ENCODE measurements around the gene SUCO. TPM values are rescaled to one million over a fixed set of nuclear protein-coding genes. Genes with fewer than 3 reads are reported as not detected.

The SUCO gene
- total RNA-seq, 1 donor from 2014 or later: 63.7 TPM

DNA sequence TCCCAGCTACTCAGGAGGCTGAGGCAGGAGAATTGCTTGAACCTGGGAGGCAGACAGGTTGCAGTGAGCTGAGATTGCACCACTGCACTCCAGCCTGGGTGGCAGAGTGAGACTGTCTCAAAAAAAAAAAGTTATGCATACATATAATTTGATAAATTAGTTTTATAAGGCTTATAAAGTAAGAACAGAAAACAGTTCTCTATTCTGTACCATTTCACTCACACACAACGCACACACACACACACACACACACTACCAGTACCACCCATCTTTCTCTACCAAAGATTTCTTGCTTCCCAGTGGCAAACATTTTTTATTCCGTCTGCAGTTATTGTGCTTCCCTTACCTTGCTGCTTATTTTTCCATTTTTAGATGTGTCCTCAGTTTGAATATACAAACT is 79.5 kb downstream of the SUCO start:
- H3K27ac ChIP-seq (ENCODE audit: low read depth, low read length): no peak overlapping the region
- peaks cover 23% of the 10 kb centered on the region for H3K9me3 Mint-ChIP-seq (ENCODE audit: unreplicated experiment)
- H3K27me3 Mint-ChIP-seq (ENCODE audit: low read depth, unreplicated experiment): no peaks in the 10 kb centered on the region
- no peaks in the 10 kb centered on the region for H3K27me3 ChIP-seq (ENCODE audit: insufficient read depth, low read length)
- peaks cover 8% of the 10 kb centered on the region for H3K4me1 Mint-ChIP-seq (ENCODE audit: low read depth, unreplicated experiment)
- no peak overlapping the region for H3K9ac ChIP-seq (ENCODE audit: low read length)
- no peak overlapping the region for H3K4me3 ChIP-seq (ENCODE audit: insufficient read depth, low read depth, low read length)
- H3K4me1 ChIP-seq (ENCODE audit: insufficient read depth, low read length): no peaks in the 10 kb centered on the region
- no peaks in the 10 kb centered on the region for H3K36me3 ChIP-seq (ENCODE audit: insufficient read depth, low read length)
- H3K9me3 ChIP-seq (ENCODE audit: insufficient read depth, low read depth, low read length): no peaks in the 10 kb centered on the region
- no peaks in the 10 kb centered on the region for H3K79me2 ChIP-seq (ENCODE audit: insufficient read depth, low read length)
- FAIRE-seq (no peak), DNase-seq (ENCODE audit: low read depth) (no peak)
- no peak overlapping the region for H3K27ac Mint-ChIP-seq (ENCODE audit: unreplicated experiment)
- no peaks in the 10 kb centered on the region for H4K20me1 ChIP-seq (ENCODE audit: insufficient read depth, low read length)
- H2AFZ ChIP-seq (ENCODE audit: low read depth, low read length): no peak overlapping the region
- H3K36me3 Mint-ChIP-seq (ENCODE audit: low read depth, unreplicated experiment): peaks cover 7% of the 10 kb centered on the region
- no peak for TF ChIP-seq EZH2 (IDR thresholded peaks at IDR 0.05; ENCODE audit: insufficient read depth, low read length)
- TF ChIP-seq, protein P1, sequence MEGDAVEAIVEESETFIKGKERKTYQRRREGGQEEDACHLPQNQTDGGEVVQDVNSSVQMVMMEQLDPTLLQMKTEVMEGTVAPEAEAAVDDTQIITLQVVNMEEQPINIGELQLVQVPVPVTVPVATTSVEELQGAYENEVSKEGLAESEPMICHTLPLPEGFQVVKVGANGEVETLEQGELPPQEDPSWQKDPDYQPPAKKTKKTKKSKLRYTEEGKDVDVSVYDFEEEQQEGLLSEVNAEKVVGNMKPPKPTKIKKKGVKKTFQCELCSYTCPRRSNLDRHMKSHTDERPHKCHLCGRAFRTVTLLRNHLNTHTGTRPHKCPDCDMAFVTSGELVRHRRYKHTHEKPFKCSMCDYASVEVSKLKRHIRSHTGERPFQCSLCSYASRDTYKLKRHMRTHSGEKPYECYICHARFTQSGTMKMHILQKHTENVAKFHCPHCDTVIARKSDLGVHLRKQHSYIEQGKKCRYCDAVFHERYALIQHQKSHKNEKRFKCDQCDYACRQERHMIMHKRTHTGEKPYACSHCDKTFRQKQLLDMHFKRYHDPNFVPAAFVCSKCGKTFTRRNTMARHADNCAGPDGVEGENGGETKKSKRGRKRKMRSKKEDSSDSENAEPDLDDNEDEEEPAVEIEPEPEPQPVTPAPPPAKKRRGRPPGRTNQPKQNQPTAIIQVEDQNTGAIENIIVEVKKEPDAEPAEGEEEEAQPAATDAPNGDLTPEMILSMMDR (IDR thresholded peaks at IDR 0.05; ENCODE audit: insufficient read depth, low read depth, low read length): no peak
- no peak overlapping the region for H3K4me3 Mint-ChIP-seq (ENCODE audit: unreplicated experiment)
- no peak overlapping the region for H3K4me2 ChIP-seq (ENCODE audit: low read length)

DNA sequence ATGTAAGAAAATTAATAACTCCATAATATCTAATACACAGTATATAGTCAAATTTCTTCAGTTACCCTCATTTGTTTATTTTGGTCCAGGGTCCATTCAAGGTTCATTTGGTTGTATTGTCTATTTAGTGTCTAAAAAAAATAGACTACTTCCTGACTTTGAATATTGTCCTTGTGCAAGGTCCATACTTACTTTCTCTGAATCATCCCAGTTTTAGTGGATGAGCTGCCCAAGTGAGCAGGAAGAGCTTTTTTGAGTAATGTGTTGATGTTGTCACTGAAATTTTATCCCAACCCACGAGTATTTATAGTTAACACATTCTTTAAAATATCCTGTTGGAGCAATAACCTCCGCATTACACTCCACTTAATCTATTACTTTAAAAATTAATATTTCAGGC is 80.3 kb downstream of the SUCO start:
- Histone ChIP-seq H3K9ac (ENCODE audit: low read length) (no peak overlapping the region), H3K36me3 (ENCODE audit: insufficient read depth, low read length) (no peaks in the 10 kb centered on the region), H4K20me1 (ENCODE audit: insufficient read depth, low read length) (no peaks in the 10 kb centered on the region), H2AFZ (ENCODE audit: low read depth, low read length) (no peak overlapping the region), H3K27me3 (ENCODE audit: insufficient read depth, low read length) (no peaks in the 10 kb centered on the region), H3K4me1 (ENCODE audit: insufficient read depth, low read length) (no peaks in the 10 kb centered on the region), H3K4me2 (ENCODE audit: low read length) (no peak overlapping the region), H3K79me2 (ENCODE audit: insufficient read depth, low read length) (no peaks in the 10 kb centered on the region), H3K9me3 (ENCODE audit: insufficient read depth, low read depth, low read length) (no peaks in the 10 kb centered on the region), H3K4me3 (ENCODE audit: insufficient read depth, low read depth, low read length) (no peak overlapping the region), H3K27ac (ENCODE audit: low read depth, low read length) (no peak overlapping the region)
- FAIRE-seq (no peak), DNase-seq (ENCODE audit: low read depth) (no peak)
- peaks cover under 1% of the 10 kb centered on the region for H3K4me1 Mint-ChIP-seq (ENCODE audit: low read depth, unreplicated experiment)
- peaks cover 7% of the 10 kb centered on the region for H3K36me3 Mint-ChIP-seq (ENCODE audit: low read depth, unreplicated experiment)
- TF ChIP-seq, protein P1 (IDR thresholded peaks at IDR 0.05; ENCODE audit: insufficient read depth, low read depth, low read length): no peak
- no peak for TF ChIP-seq EZH2 (IDR thresholded peaks at IDR 0.05; ENCODE audit: insufficient read depth, low read length)
- no peak overlapping the region for H3K27ac Mint-ChIP-seq (ENCODE audit: unreplicated experiment)
- H3K9me3 Mint-ChIP-seq (ENCODE audit: unreplicated experiment): peaks cover 28% of the 10 kb centered on the region
- no peaks in the 10 kb centered on the region for H3K27me3 Mint-ChIP-seq (ENCODE audit: low read depth, unreplicated experiment)
- no peak overlapping the region for H3K4me3 Mint-ChIP-seq (ENCODE audit: unreplicated experiment)

DNA sequence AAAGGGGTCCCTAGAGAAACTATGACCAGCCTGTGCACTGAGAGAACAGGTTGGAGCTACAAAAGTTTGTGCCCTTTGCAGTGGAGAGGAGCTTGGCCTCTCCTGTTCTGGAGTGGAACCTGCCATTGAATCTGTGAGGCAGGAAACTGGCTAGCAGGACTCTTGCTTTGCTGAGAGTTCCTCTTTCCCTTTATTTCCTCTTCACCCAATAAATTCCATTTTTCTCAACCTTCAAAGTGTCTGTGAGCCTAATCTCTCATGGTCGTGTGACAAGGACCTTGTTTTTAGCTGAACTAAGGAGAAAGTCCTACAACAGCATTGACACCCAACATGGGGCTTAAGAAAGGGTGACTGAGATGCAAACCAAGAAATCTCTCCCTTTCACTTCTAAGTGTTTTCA is 83.2 kb downstream of the SUCO start:
- no peak for FAIRE-seq
- DNase-seq (ENCODE audit: low read depth): no peak
- no peak overlapping the region for H2AFZ ChIP-seq (ENCODE audit: low read depth, low read length)
- H3K36me3 ChIP-seq (ENCODE audit: insufficient read depth, low read length): no peaks in the 10 kb centered on the region
- peaks cover 13% of the 10 kb centered on the region for H3K36me3 Mint-ChIP-seq (ENCODE audit: low read depth, unreplicated experiment)
- H3K9ac ChIP-seq (ENCODE audit: low read length): no peak overlapping the region
- no peak overlapping the region for H3K27ac ChIP-seq (ENCODE audit: low read depth, low read length)
- H3K4me1 Mint-ChIP-seq (ENCODE audit: low read depth, unreplicated experiment): no peaks in the 10 kb centered on the region
- H3K79me2 ChIP-seq (ENCODE audit: insufficient read depth, low read length): no peaks in the 10 kb centered on the region
- peaks cover 9% of the 10 kb centered on the region for H3K9me3 ChIP-seq (ENCODE audit: insufficient read depth, low read depth, low read length)
- no peak overlapping the region for H3K4me2 ChIP-seq (ENCODE audit: low read length)
- no peaks in the 10 kb centered on the region for H3K4me1 ChIP-seq (ENCODE audit: insufficient read depth, low read length)
- no peak overlapping the region for H3K4me3 ChIP-seq (ENCODE audit: insufficient read depth, low read depth, low read length)
- no peak overlapping the region for H3K27ac Mint-ChIP-seq (ENCODE audit: unreplicated experiment)
- H4K20me1 ChIP-seq (ENCODE audit: insufficient read depth, low read length): no peaks in the 10 kb centered on the region
- H3K27me3 Mint-ChIP-seq (ENCODE audit: low read depth, unreplicated experiment): no peaks in the 10 kb centered on the region
- peaks cover 50% of the 10 kb centered on the region for H3K9me3 Mint-ChIP-seq (ENCODE audit: unreplicated experiment)
- TF ChIP-seq, protein P1 (IDR thresholded peaks at IDR 0.05; ENCODE audit: insufficient read depth, low read depth, low read length): no peak
- no peak for TF ChIP-seq EZH2 (IDR thresholded peaks at IDR 0.05; ENCODE audit: insufficient read depth, low read length)
- H3K4me3 Mint-ChIP-seq (ENCODE audit: unreplicated experiment): no peak overlapping the region
- H3K27me3 ChIP-seq (ENCODE audit: insufficient read depth, low read length): no peaks in the 10 kb centered on the region

Data from astrocyte (in vitro differentiated cells and primary cell).